Endothelial cell of umbilical vein (primary cell): Measurements from ENCODE around the gene UBR3.

ENCODE experiments used
- EZH2 ChIP-seq: IDR thresholded peaks from 2 replicates; pipeline ENCODE4 v1.6.1; 2012; ENCODE audit warnings: borderline replicate concordance, low read depth, mild to moderate bottlenecking, moderate library complexity, low read length, inconsistent platforms; ENCODE audit not compliant: severe bottlenecking
- POLR2A ChIP-seq: IDR thresholded peaks from 2 replicates; pipeline ENCODE4 v1.6.1; 2012; ENCODE audit warnings: low read depth, mild to moderate bottlenecking, control low read depth, low read length
- TF ChIP-seq, protein P1 (sequence below), 2 donors: IDR thresholded peaks; 1 replicate in 1 of 2; 2 replicates in 1 of 2; pipeline ENCODE4 v1.5.1; 2011; ENCODE audit warnings: low read length in 2 of 2, mild to moderate bottlenecking in 2 of 2, moderate library complexity in 2 of 2, control low read depth in 1 of 2, inconsistent platforms in 1 of 2, low read depth in 1 of 2; ENCODE audit not compliant: insufficient read depth in 1 of 2; ENCODE audit errors: extremely low read depth in 1 of 2

DNA sequence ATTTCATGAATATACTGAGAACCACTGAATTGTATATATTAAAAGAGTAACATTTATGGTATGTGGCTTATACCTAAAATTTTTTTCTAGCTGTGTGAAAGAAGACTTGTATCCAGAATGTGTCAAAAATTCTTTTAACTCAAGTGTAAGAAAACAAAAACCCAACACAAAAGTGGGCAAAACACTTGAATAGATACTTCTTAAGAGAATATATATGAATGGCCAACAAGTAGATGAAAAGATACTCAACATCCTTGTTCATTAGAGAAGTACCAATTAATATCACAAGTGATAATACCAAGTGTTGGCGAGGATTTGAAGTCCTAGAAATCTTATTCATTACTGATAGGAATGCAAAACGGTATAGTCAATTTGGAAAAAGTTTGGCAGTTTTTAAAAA lies 243.5 kb downstream of the UBR3 start:
- TF ChIP-seq POLR2A = no peak
- TF ChIP-seq, protein P1, sequence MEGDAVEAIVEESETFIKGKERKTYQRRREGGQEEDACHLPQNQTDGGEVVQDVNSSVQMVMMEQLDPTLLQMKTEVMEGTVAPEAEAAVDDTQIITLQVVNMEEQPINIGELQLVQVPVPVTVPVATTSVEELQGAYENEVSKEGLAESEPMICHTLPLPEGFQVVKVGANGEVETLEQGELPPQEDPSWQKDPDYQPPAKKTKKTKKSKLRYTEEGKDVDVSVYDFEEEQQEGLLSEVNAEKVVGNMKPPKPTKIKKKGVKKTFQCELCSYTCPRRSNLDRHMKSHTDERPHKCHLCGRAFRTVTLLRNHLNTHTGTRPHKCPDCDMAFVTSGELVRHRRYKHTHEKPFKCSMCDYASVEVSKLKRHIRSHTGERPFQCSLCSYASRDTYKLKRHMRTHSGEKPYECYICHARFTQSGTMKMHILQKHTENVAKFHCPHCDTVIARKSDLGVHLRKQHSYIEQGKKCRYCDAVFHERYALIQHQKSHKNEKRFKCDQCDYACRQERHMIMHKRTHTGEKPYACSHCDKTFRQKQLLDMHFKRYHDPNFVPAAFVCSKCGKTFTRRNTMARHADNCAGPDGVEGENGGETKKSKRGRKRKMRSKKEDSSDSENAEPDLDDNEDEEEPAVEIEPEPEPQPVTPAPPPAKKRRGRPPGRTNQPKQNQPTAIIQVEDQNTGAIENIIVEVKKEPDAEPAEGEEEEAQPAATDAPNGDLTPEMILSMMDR (IDR thresholded peaks at IDR 0.05; ENCODE audit: extremely low read depth in 1 of 2, insufficient read depth in 1 of 2, low read depth in 1 of 2, low read length in 2 of 2) = no peak
- TF ChIP-seq EZH2 = no peak
